GM12801 (cell line): ENCODE results near the gene PROK2.

Experiments used
- TF ChIP-seq, protein P1 (sequence below): IDR thresholded peaks from one replicate; pipeline ENCODE4 v1.5.1; 2011; ENCODE audit warnings: control low read depth; ENCODE audit not compliant: insufficient read length; ENCODE audit errors: extremely low read depth

PROK2 gene

DNA sequence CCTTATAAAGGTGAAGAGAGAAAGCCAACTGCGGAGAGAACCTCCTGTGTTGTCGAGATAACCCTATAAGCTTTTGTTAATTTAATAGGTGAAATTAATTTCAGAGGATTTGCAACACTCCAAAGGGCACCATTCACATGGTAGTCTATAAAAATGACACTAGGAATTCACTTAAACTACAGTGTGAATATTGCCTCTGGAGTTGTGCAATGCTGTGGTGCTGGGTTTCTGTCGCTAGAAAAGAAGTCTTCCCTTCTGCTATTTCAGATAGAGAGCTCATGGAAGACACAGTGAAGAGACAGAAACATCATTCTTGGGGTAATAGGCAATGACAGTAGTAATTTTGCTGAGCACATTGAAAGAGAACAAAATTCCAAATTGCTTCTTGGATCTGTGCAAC, 28.8 kb upstream of the PROK2 start:
- TF ChIP-seq, protein P1, sequence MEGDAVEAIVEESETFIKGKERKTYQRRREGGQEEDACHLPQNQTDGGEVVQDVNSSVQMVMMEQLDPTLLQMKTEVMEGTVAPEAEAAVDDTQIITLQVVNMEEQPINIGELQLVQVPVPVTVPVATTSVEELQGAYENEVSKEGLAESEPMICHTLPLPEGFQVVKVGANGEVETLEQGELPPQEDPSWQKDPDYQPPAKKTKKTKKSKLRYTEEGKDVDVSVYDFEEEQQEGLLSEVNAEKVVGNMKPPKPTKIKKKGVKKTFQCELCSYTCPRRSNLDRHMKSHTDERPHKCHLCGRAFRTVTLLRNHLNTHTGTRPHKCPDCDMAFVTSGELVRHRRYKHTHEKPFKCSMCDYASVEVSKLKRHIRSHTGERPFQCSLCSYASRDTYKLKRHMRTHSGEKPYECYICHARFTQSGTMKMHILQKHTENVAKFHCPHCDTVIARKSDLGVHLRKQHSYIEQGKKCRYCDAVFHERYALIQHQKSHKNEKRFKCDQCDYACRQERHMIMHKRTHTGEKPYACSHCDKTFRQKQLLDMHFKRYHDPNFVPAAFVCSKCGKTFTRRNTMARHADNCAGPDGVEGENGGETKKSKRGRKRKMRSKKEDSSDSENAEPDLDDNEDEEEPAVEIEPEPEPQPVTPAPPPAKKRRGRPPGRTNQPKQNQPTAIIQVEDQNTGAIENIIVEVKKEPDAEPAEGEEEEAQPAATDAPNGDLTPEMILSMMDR: no peak

DNA sequence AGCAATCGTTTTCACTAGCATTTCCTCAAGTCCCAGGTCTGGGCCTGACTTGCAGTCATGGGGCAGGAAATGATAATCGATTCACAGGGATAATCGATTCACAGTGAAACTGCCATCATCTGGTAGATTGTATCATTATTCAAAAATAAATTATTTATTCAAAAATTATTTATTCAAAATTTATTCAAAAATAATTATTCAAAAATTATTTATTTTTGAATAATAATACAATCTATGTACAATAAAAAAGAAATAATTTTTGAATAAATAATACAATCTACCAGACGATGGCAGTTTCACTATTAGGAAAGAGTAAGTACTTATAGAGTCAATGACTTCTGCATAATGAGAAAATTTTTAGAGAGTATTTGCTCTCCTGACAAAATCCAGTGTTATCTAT, 28.1 kb upstream of the PROK2 start:
- TF ChIP-seq, protein P1: no peak

DNA sequence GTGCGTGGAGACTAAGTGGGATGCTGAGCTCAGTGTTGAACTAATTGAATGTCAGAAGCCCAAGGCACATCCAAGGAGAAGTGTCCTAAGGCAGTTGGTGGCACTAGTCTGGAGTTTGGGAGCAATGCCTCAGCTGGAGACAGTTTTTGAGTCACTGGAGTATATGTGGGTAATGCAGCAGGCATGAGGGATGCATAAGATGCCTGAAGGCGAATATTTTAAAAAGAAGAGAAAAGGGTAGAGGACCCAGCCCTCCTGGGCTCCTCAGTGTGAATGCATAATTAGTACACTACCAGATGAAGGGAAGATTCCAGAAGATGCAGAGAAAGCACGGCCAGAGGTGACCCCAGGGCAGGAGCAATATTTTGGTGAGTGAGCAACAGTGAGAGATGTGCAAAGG, 25.1 kb upstream of the PROK2 start:
- TF ChIP-seq, protein P1: no peak

DNA sequence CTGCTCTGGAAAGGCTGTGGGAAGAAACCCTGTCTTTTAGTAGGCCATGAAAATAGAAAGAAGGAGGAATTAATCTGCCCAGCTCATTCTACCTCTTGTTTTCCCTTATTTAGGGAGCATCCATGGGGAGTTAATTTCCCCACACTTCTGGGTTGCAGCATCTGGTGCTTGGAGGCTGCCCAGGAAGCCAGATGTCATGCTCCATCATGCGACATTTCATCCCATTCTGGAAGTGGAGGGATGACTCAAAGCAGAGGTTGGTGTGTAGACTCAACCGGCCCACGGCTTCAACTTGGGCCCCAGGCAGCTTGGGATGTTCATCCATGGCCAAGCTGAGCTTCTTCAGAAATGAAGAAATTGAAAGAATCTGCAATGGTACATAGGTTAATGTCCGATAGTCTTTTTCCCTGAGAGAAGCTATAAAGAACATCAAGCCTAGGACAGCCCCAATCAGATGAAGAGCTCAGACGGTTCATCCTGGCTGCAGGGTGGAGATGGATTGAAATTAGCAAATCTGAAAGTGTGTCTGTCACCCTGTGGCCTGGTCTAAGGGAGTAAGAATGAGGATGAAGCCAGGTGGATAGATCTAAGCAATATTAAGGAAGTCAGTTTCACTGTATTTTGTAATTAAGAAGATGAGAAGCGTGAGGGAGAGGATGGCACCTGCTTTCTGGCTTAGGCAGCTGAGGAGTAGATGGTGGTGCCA, 24.5 kb upstream of the PROK2 start:
- TF ChIP-seq, protein P1: no peak

DNA sequence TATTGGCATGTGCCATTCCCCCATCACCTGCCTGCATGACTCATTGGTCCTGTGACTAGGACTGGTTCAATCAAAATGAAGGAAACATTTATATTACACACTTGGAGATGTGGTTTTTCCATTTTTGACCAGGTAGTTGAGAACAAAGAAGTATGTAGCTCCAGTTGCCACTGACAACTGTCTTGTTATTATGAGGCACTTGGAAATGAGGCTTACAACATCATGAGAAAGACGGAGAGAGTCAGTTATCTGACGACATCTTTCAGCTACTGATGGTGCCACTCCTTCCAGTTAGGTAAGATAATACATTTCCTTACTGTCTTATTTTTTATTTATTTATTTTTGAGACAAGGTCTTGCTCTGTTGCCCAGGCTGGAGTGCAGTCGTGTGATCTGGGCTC, 21.8 kb upstream of the PROK2 start:
- TF ChIP-seq, protein P1: no peak

DNA sequence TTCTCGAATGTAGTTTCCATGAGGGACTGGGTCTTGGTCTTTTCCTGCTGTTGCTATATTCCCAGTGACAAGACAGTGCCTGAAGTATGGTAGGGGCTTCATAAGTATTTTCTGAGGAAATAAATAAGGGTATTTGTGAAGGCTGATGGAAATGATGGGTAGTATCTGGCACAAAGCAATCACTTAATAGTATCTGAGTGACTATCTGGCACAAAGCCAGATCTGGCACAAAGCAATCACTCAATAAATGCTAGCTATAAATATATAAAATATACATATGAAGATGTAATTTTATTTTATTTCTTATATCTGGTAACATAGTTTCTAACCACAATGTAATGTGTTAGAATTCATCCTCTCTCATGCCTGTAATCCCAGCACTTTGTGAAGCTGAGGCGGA, 20.7 kb upstream of the PROK2 start:
- TF ChIP-seq, protein P1: no peak

DNA sequence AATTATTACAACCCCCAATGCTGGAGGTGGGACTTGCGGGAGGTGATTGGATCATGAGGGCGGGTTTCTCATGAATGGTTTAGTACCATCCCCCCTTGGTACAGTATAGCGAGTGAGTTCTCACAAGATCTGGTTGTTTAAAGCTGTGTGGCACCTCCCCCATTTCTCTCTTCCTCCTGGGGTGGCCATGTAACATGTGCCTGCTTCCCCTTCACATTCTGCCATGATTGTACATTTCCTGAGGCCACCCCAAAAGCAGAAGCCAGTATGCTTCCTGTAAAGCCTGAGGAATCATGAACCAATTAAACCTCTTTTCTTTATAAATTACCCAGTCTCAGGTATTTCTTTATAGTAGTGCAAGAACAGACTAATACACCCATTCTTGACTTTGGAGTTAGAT, 20.3 kb upstream of the PROK2 start:
- TF ChIP-seq, protein P1: no peak

DNA sequence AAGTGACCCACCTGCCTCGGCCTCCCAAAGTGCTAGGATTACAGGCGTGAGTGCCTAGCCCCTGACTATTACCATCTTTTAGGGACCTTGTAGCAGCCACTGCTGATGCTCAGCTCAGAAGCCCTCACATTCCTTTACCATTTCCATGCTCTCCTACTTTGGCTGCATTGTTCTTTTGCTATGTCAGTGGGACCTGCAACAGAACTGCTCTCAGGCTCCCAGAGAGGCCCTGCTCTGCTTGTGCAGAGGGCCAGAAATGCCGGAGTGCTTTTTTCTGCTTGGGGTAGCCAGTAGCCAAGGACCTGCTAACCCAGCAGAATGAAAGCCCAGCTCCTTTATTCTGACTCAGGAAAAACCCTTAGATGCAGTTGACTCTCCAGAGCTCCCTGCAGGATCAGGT, 18.3 kb upstream of the PROK2 start:
- TF ChIP-seq, protein P1: no peak
